ENCODE results near the gene CORIN.

CORIN gene, protein sequence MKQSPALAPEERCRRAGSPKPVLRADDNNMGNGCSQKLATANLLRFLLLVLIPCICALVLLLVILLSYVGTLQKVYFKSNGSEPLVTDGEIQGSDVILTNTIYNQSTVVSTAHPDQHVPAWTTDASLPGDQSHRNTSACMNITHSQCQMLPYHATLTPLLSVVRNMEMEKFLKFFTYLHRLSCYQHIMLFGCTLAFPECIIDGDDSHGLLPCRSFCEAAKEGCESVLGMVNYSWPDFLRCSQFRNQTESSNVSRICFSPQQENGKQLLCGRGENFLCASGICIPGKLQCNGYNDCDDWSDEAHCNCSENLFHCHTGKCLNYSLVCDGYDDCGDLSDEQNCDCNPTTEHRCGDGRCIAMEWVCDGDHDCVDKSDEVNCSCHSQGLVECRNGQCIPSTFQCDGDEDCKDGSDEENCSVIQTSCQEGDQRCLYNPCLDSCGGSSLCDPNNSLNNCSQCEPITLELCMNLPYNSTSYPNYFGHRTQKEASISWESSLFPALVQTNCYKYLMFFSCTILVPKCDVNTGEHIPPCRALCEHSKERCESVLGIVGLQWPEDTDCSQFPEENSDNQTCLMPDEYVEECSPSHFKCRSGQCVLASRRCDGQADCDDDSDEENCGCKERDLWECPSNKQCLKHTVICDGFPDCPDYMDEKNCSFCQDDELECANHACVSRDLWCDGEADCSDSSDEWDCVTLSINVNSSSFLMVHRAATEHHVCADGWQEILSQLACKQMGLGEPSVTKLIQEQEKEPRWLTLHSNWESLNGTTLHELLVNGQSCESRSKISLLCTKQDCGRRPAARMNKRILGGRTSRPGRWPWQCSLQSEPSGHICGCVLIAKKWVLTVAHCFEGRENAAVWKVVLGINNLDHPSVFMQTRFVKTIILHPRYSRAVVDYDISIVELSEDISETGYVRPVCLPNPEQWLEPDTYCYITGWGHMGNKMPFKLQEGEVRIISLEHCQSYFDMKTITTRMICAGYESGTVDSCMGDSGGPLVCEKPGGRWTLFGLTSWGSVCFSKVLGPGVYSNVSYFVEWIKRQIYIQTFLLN

DNA sequence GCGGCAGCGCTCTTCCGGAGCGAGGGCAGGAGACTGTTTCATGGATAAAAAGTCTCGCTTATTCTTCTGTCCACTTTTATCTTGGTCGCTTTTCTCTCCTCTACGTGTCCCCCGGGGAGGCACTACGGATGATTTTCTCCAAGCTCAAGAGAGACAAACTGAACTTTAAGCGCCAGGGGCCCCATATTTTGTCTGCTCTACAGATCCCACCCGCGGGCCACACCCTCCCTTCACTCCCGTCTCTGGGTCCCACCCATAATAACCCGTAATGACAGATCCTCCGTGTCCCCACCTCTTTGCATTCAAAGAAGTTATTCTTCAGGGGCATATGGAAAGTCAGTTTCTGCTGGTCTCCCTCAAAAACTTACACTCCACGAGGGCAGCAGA, at the start of gene CORIN:
CORIN (minus strand) TSS at position 160 of the 387 bp plus-strand sequence; CDS start at position 42, 118 bp downstream.
- DNase-seq (ENCODE audit: low read depth) = no peak

DNA sequence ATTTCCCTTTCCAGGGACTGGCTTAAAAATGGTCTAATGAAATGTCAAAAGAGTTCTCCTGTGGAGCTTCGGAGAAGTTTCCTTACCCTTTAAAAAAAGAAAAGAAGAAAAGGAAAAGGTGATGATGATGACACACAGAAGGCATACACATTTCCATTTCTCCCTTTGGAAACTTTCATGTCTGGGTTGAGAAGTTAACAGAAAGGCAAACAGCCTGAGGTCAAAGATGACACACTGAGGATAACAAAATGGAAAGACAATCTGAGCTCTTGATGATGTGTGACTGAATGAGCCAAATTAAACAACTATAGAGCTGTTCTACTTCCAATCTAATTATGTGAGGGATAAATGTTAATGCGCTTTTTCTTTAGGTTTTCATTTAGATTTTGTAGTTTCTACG, 44.4 kb upstream of the CORIN start:
- peak; percentile 11 for DNase-seq (ENCODE audit: low read depth)

DNA sequence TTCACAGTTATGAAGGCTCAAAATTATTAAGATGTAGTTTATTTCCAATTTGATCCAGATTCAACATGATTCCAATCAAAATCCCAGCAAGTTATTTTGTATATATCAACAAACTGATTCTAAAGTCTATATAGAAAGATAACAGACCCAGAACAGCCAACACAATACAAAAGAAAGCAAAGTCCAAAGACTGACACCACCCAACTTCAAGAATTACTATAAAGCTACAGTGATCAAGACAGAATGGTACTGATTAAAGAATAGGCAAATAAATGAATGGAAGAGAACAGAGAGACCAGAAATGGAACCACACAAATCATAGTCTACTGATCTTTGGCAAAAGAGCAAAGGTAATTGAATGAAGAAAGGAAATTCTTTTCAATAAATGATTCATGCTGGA, 41.6 kb upstream of the CORIN start:
- no peak for DNase-seq (ENCODE audit: low read depth)

DNA sequence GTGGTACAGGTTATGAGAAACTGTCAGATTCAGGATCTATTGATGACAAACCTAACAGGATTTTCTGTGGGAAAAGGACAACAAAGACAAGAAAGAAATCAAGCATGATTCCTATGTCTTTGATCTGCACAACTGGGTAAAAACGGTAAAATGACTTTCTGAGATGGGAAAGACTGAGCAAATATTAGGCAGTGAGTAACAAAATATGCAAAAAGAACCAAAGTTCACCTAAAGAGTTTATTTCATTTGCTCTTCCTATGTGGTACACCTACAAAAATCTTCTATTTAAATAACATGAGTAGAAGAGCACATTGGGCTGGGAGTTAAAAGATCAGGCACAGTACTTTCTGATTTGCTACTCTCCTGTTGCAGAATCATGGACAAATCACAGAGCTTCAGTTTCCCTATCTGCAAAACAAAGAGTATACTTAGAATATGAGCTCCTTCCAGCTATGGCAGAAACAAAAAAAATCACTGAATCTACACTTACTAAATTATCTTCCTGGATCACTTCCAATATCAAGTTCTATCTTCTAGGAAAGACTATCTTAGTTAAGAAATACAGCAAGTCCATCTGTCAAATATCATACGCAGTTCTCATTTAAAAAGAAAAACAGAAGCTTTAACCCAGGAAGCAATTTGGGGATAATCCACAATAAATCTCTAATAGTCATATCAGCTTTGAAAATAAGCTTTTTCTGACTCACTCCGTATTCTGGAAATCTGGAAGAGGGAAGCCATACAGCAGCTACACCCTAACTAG, 39.1 kb upstream of the CORIN start:
- DNase-seq (ENCODE audit: low read depth) = no peak

DNA sequence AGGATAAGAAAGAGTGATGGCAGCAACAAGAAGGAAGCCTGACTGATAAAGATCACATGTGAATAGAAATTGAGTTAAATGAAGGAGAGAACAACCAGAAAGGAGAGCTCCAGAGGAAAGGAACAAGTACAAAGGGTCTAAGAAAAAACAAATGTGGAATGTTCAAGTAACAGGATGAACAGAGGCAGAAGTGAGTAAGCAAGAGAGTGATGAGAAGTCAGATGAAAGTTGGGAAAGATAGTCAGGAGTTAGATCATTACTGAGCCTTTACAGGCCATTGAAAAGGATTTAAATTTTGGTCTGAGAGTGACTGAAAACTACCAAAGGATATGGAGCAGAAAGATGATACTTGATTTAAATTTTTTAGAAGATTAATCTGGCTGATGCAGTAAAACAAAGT, 38.4 kb upstream of the CORIN start:
- peak; percentile 67 for DNase-seq (ENCODE audit: low read depth)

DNA sequence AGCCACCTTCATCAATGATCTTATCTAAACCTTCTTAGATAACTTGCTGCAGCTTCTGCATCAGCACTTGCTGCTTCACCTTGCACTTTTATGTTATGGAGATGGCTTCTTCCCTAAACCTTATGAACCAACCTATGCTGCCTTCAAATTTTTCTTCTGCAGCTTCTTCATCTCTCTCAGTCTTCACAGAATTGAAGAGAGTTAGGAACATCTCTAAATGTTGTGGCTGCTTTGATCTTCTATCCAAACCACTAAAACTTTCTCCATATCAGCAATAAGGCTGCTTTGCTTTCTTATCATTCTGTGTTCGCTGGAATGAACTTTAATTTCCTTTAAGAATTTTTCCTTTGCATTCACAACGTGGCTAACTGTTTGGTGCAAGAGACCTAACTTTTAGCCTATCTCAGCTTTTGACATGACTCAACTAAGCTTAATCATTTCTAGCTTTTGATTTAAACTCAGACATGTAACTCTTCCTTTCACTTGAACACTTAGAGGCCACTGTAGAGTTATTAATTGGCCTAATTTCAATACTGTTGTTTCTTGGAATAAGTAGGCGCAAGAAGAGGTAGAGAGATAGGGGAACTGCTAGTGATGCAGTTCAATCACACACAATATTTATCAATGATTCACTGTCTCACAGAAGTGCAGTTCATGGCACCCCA, 36.1 kb upstream of the CORIN start:
- DNase-seq (ENCODE audit: low read depth) = no peak

DNA sequence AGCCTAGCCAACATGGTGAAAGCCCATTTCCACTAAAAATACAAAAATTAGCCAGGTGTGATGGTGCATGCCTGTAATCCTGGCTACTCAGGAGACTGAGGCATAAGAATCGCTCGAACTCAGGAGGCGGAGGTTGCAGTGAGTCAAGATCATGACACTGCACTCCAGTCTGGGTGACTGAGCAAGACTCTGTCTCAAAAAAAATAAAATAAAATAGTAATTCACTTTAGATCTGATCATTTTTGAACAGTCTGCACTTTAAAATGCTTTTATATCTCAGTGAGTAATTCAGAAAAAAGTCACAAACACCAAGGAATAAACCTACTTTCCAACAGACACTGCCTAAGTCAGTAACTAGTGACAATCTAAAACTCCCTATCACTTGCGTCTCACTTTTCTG, 25.6 kb upstream of the CORIN start:
- peak; percentile 39 for DNase-seq (ENCODE audit: low read depth)

DNA sequence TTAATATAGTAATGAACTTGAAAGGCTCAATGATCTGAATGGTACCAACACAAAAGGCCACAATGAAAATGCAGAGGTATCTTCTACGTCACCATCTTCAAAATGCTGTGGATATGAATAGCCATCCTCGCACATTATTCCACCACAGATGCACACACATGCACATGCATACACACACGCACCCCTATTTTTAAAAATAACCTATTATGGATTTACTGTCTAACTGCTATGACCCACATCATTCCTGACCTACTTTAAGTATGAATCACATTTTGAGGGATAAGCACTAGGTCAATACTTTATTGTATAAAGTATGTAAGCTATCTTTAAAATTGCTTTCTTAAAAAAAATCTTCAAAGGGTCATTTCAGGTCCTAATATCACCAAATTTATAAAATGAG, 24.4 kb upstream of the CORIN start:
- peak; percentile 83 for DNase-seq (ENCODE audit: low read depth)

DNA sequence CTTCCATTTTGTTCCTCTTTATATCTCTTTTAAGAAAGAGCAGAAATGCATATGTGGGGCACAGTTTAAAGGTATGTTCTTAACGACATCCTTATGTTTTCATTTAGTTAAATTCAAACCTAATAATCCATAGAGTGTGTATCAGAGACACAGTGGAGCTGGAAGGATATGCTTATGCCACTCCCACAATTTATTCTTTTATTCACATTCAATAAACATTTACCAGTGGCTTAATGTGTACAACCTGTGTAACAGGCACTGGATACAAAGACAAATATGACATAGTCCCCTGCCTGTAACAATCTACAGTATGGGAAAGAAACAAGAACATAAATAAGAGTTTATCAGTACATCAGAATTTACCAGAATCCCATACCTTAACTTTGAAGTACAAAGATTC, 22.4 kb upstream of the CORIN start:
- DNase-seq (ENCODE audit: low read depth) = no peak

DNA sequence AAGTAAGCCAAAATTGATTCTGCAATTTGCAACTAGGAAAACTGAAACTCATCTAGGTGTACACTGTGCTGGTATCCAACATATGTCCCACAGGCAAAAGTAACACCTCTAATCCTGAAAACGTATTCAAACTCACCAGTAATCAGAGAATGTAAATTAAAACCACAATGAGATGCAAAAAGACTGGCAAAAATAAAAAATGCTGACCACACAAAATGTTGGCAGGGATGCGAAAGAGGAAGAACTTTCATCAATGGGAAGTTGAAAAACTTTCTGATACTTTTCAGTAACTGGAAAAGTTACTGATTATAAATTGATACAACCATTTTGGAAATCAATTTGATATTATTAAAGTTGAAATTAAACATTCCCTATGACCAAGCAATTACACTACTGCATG, 20.1 kb upstream of the CORIN start:
- DNase-seq (ENCODE audit: low read depth) = no peak

DNA sequence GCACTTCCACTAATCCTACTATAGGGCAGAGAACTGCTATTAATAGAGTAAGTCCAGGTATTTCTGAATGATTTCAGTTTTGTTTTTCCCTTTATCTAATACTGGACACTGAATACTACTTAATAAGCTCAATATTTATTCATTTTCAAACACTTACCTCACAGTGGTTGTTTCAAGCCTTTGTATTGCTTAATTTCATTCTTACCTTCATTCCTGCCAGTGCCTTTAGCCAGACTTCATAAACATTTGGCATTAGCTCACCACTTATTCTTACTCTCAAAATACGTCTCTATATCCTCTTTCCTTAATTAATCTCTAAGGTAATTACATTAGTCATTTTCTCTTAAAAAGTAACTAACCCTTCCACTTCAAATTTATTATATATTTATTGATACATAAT, 18.8 kb upstream of the CORIN start:
- DNase-seq (ENCODE audit: low read depth) = peak; percentile 62

DNA sequence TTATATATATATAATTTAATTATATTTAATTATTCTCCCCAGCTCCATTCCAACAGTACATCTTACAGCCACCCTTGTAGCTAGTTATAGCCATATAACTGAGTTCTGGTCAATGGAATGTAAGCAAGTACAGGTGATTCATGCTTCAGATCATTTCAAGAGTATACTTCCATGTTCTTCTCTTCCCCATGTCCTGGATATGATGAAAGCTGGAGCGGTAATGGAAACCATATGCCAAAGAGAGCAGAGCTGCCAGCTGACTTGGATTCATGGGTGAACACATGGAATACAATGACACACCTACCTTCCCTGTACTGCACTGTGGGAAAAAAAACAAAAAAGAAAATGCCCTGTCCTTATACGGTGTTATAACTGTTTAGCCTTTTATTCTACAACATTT, 17.5 kb upstream of the CORIN start:
- DNase-seq (ENCODE audit: low read depth) = peak; percentile 87

DNA sequence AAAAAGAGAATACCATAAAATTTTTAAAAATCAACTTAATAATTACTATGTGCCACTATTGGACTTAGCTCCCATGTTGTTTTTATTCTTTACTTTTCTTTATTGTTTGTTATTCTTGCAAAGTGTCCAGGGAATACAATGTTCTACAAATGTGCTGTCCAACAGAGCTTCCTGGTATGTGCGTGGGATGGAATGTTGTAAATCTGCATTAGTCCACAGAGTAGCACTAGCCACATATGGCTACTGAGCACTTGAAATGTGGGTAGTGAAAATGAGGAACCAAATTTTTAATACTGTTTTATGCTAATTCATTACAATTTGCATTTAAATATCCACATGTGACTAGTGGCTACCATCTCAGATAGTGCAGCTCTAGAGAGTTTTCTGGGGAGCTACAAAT, 14.3 kb upstream of the CORIN start:
- peak; percentile 95 for DNase-seq (ENCODE audit: low read depth)

DNA sequence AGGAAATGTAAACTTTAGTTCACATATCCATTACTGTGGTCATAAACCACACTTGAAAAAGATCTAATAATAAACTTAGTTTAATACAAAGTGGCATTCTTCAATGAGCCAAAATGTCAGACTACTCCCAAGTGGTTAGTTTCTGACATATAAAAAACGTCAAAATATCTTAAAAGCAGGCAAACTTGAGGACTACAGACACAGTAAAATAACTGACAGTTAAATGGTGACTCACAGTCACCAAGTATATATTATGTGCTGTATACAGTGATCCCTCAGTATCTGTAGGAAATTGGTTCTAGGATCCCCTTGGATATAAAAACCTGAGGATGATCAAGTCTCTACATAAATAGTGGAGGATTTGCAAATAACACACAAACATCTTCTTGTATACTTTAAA, 11.6 kb upstream of the CORIN start:
- no peak for DNase-seq (ENCODE audit: low read depth)

DNA sequence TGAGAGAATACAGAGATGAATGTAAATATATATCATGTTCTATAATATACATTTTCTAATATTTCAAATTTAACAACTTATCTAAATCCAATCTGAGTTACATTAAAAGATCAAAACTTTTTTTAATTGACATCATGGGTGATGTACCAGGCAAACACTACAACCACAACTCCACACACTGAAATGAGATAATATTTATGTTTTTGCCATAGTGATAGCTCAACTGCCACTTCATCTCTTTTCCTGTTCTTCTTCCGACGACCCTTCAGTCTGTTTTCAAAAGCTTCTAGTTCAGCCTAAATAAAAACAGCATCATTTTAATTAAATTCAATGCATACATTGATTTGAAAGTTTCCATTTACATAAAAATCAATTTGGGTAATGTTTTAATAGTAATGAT, 10.2 kb upstream of the CORIN start:
- DNase-seq (ENCODE audit: low read depth) = no peak

DNA sequence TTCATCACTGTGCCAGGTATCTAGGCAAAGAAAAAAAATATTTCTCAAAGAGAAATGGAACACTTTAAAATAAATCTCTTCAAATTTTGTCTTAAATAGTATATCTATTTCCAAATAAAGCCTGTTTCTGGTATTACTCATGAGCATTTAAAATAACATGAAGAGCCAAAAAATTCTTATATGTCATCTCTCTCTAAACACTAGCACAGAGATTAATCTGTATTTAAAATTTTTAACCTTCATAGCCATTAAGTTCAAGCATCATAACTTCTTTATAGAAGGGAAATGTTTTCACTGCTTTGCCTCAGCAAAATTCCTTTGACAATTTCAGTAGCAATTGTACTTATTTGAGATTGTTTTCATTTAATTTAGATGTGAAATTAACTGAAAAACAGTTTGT, 5.1 kb upstream of the CORIN start:
- DNase-seq (ENCODE audit: low read depth) = no peak

DNA sequence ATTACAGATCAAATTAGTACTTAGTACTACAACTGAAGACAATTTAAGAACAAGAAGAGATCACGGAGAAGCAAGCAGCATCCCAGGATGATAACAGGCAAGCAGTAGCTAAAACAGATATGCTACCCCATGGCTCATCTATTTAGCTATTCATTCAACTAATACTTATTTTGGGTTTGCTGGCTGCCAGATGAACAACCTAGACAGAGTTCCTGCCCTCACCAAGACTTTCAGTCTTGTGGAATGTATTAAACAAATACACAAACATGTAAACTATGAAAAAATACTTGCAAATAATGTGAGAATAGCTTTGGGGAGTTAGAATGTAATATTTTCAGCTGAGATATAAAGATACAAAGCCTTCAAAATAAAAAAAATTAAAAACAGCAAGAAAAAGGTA, 2.4 kb upstream of the CORIN start:
- peak; percentile 43 for DNase-seq (ENCODE audit: low read depth)

DNA sequence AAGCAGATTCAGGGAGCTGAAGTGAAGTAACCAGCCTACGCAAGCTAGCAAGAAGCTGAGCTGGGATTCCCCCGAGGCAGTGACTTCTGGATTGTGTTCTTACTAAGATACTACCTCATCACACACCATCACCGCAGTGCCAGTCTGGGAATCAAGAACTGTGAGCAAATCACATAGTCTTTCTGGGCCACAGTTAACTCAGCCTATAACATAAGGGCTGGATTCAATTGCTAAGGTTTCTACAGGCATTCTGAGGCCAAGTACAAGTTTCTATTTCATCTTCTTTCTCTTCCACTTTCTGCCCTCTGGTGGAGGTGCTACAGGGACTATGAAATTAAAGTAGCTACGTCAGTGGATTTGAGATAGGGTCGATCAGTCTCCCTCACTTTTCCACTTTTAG, 1.4 kb upstream of the CORIN start:
- peak; percentile 56 for DNase-seq (ENCODE audit: low read depth)

DNA sequence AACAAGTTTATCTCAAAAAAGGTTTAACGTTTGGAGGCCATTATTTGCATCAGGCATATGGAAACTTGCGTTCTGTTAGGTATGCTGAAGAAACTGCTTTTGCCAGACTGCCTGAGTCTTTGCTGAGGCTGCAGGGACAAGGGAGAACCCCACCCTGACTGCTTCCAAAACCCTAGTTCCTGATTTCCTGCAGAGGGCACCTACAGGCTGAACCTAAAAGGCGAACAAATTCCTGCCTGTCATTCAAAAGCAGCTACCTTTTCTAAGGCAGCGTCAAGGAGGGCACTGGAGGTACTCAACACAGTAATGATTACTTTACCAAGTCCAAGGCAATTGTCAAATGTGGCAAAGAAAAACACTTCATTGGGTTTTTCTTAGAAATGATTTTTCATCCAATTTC, 578 bp upstream of the CORIN start:
- DNase-seq (ENCODE audit: low read depth) = no peak

DNA sequence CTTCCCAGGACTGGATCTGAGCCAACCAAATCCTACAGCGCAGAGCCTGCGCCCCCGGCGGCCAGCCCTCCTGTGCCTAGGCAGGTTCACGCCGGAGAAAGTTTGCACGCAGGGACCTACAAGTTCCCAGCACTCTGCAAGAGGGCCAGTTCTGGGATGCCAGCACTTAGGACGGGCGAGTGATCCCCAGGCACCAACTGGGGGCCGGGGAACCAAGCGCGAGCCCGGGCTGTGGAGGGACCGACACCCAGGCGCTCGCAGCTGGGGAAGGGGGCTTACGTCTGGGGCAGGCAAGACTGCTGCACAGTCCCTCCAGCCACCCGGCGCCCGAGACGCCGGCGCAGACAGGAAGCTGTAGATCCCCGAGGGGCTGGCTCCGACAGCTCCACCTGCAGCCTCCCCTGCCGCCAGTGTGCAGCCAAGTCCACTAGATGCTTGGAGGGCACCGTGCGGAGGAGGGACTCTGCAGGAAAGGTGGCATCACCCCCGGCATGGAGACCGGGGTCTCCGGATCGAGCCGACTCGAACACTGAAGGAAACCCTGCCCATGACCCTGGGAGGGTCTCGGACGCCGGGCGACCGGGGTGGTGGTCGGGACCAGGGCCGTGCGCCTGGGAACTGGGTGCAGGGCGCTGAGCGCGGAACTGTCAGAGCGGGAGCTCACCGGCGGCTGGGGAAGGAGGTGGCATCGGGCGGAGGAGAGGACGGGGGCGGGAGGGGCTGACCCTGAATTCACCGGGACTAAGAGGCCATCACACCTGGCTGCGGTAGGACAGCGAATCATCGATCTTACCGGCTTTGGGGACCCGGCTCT, 566 bp downstream of the CORIN start:
- DNase-seq (ENCODE audit: low read depth) = peak; percentile 39

DNA sequence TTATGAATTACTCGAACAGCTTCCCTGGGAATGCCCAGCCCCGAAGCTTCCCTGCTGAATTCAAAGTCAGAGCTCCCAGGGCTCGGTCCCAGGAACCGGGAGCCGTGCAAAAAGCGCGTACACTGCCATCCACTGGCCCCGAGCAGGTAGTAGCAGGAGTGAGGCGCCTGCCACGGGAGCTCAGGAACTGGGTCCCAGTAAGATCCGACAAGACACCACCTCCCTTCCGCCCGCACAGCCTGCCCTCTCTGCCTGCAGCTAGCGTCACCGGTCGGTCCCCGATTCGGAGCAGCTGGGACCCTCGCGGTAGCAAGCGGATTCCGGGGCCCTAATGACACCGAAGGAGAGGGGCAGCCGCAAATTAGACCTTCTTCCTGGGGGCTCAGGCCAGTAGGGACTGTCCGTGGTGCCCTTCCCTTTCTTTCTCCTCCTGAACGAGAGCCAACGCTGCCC, 1.2 kb downstream of the CORIN start:
- DNase-seq (ENCODE audit: low read depth) = peak; percentile 86
